Fibroblast of mammary gland (primary cell): ENCODE results near the gene PRKG1.
A peak's percentile ranks its signal among the peaks of the same experiment; 100 is the strongest.
"Not testable (repeated sequence)": the region's sequence is repeated elsewhere in the genome, so short reads cannot be mapped to it uniquely, and the experiment has no call there.

ENCODE experiments used
- DNase-seq: peaks from one replicate; pipeline ENCODE4 v3.0.0-alpha.2; 2010; ENCODE audit warnings: low read depth
- H3K4me3 ChIP-seq: 2 replicates; pipeline ENCODE4 v1.5.1; 2011; ENCODE audit warnings: low read depth, mild to moderate bottlenecking, low read length, moderate library complexity; ENCODE audit not compliant: control insufficient read depth
- TF ChIP-seq, protein P1 (sequence below): conservative IDR thresholded peaks from 2 replicates; pipeline ENCODE4 v1.5.1; 2011; ENCODE audit warnings: low read depth, low read length, inconsistent platforms; ENCODE audit not compliant: control insufficient read depth, insufficient read depth

The PRKG1 gene

DNA sequence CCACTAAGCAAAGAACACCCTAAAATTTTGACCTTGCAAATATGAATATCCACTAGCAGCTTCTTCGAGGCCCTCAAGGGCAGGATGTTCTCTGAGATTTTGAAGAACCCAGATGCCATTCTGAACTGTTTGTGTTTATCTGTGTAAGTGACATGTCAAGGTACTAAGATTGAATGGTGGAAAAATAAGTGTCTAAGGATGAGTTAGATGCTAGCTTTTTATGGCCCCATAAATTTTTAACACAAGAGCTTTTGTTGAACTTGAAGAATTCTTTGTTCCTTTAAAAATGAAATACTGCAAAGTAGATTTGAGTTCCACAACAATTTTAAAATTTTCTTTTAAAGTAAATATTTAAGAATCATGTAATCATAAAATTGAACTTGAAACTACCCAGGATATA lies 365.4 kb downstream of the PRKG1 start:
- H3K4me3 ChIP-seq, result no peak overlapping the region
- TF ChIP-seq, protein P1, sequence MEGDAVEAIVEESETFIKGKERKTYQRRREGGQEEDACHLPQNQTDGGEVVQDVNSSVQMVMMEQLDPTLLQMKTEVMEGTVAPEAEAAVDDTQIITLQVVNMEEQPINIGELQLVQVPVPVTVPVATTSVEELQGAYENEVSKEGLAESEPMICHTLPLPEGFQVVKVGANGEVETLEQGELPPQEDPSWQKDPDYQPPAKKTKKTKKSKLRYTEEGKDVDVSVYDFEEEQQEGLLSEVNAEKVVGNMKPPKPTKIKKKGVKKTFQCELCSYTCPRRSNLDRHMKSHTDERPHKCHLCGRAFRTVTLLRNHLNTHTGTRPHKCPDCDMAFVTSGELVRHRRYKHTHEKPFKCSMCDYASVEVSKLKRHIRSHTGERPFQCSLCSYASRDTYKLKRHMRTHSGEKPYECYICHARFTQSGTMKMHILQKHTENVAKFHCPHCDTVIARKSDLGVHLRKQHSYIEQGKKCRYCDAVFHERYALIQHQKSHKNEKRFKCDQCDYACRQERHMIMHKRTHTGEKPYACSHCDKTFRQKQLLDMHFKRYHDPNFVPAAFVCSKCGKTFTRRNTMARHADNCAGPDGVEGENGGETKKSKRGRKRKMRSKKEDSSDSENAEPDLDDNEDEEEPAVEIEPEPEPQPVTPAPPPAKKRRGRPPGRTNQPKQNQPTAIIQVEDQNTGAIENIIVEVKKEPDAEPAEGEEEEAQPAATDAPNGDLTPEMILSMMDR, result no peak
- DNase-seq, result no peak

DNA sequence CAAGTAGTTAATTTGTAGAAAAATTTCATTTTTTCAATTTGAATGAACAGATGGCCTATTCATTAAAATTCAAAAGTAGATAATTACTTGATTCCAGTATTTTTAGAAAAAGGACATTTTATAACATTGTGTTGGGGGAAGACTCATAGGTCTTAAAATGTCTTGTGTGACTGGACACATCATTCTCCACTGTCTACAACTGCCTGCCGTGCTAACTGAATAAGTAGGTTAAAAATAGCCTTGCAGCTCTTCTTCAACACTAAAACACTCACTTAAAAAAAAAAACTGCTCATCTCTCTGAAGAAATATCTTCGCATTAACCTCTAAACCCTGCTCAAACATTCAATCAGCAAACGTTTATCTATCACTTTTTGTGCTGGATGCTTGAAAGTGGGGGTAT lies 371.3 kb downstream of the PRKG1 start:
- TF ChIP-seq, protein P1, result no peak
- DNase-seq, result no peak
- no peak overlapping the region for H3K4me3 ChIP-seq

DNA sequence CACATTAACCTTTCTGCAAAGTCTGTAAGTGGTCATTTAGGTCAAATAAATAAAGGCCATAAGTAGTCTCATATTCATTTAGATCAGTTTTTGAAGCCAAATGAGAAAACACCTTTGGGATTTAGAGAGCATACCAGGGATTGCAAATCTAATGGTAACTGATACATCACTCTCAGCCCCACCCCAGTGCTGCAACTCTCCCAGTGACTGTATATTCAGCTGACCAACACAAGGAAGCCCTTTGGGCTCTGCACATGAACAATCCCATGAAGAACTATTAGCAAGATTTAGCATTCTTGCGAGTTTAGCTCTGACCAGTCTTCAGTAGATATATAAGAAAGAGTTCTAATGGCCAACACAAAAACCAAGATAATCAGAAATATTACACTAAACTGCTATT lies 372.8 kb downstream of the PRKG1 start:
- TF ChIP-seq, protein P1, result no peak
- no peak overlapping the region for H3K4me3 ChIP-seq
- DNase-seq, result no peak

DNA sequence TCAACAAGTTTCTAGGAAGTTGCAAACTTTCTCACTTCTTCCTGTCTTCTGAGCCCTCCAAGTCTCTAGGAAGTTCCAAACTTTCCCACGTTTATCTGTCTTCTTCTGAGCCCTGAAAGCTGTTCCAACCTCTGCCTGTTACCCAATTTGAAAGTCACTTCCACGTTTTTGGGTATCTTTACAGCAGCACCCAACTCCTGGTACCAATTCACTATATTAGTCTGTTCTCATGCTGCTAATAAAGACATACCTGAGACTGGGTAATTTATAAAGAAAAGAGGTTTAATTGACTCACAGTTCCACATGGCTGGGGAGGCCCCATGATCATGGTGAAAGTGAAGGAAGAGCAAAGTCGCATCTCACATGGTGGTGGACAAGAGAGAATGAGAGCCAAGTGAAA lies 381.5 kb downstream of the PRKG1 start:
- not testable (repeated sequence) for H3K4me3 ChIP-seq, DNase-seq

DNA sequence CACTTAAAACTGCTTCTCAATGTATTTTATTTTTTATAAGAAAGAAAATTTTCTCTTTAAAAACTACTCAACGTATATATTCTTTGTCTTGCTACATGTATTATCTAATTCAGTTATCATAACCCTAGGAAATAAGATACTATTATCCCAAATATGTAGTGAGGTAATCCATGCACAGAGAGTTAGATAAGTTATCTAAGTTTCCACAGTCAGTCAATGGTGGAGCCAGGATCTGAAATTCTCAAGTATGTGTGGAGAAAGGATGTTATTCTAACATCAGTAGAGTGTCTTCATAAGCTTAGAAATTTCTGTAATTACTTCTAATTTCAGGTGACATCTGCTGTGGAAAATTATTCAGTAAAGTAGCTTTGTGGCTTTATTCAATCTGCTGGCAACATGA lies 385.2 kb downstream of the PRKG1 start:
- TF ChIP-seq, protein P1, result no peak
- H3K4me3 ChIP-seq, result no peak overlapping the region
- no peak for DNase-seq

DNA sequence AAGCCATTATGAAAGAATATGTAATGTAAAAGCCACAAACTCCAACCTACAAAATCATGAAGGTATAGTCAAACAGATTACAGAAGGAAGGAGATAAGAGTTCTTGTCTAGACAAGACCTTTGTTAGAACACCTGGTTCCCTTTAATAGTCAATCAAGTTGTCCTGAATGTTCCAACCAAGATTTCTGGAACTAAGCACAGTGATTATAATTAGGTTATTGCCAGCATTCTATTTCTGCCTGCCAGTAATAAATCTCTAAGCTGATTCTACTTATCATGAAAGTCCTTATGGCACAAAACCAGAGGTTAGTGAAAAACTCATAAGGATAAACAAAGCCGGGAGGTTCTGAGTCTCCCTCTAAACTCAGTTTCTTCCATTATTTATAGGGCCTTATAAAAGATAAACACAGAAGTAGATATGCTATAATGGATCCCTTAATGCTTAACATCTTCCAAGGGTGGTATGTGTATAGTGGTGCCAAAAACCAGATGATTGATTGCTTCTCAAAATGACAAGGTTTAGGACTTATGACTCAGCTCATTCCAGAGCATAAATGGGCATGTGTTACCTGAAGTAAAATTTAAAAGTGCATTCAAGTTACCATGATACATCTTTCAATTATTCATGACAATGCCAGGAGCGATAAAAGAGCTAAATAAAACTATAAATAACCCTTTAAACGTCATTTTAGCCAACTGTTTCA lies 387.9 kb downstream of the PRKG1 start:
- TF ChIP-seq, protein P1, result no peak
- peak; percentile 3 for DNase-seq
- no peak overlapping the region for H3K4me3 ChIP-seq

DNA sequence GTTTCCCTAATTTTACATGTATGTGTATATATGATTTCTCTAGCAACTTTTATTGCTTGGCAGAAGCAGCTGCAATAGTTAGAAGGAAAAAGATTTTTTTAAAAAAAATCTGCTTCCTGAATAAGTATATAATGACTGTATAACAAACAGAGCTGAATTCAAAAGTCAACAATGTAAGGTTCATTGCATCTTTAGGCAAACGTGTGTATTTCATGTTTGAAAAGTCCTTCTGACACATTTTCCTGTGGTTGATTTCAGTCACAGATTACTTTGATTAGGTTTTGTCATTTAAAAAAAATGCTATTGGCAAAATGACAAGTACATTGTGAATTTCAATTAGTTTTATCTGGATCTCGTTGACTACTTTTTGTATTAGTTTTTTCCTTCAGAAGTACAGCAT lies 394.1 kb downstream of the PRKG1 start:
- TF ChIP-seq, protein P1, result no peak

More for the DNA sequence above, 394.1 kb downstream of the PRKG1 start:
- no peak overlapping the region for H3K4me3 ChIP-seq
- DNase-seq, result peak; percentile 8
